GM10266 (cell line): ENCODE data around the gene SERPINA4.

Experiments
- DNase-seq: peaks from one replicate; pipeline ENCODE4 v3.0.0; 2012; ENCODE audit errors: extremely low spot score
- CTCF ChIP-seq: IDR thresholded peaks from 2 replicates; pipeline ENCODE4 v1.5.1; 2012; ENCODE audit warnings: mild to moderate bottlenecking, low read depth; ENCODE audit not compliant: control insufficient read depth, insufficient read depth; ENCODE audit errors: missing control alignments

Gene SERPINA4

GRCh38 chr14:94582851-94583250 is 21.6 kb downstream of the SERPINA4 start:
- no peak for TF ChIP-seq CTCF
- no peak for DNase-seq

- no peak for TF ChIP-seq CTCF
Measured at GRCh38 chr14:94583557-94583956, 22.3 kb downstream of the SERPINA4 start.

GRCh38 chr14:94584591-94585280 is 23.5 kb downstream of the SERPINA4 start:
- DNase-seq = no peak
- TF ChIP-seq CTCF = no peak

More at GRCh38 chr14:94583557-94583956, 22.3 kb downstream of the SERPINA4 start:
- DNase-seq = no peak

- DNase-seq = no peak
- TF ChIP-seq CTCF = no peak
Measured at GRCh38 chr14:94586635-94587034, 25.4 kb downstream of the SERPINA4 start.

- no peak for DNase-seq
- TF ChIP-seq CTCF = no peak
Measured at GRCh38 chr14:94588311-94588710, 27.1 kb downstream of the SERPINA4 start.

- no peak for DNase-seq
- TF ChIP-seq CTCF = no peak
Measured at GRCh38 chr14:94591073-94591472, 29.8 kb downstream of the SERPINA4 start.

GRCh38 chr14:94591871-94592270 is 30.6 kb downstream of the SERPINA4 start:
- no peak for DNase-seq

More at GRCh38 chr14:94591871-94592270, 30.6 kb downstream of the SERPINA4 start:
- TF ChIP-seq CTCF = no peak
